A673 (cell line): ENCODE data around the gene RNF167.

Source experiments
- CTCF ChIP-seq: fragments of 300-800, 200-600 bp; sonication (generic); conservative IDR thresholded peaks from 2 replicates; pipeline ENCODE4 v1.5.1; 2017; ENCODE audit warnings: low read depth, mild to moderate bottlenecking, antibody characterized with exemption, low read length, moderate library complexity, mixed read lengths
- EZH2 ChIP-seq: fragments of 200-600 bp; sonication (generic); IDR thresholded peaks from 2 replicates; pipeline ENCODE4 v1.6.1; 2017; ENCODE audit warnings: borderline replicate concordance, low read depth, mild to moderate bottlenecking, mixed read lengths, antibody characterized with exemption, low read length; ENCODE audit not compliant: poor library complexity, severe bottlenecking

- no peak for TF ChIP-seq CTCF
- no peak for TF ChIP-seq EZH2
Measured at GRCh38 chr17:4892499-4893221, 47.4 kb upstream of the RNF167 start.
